HEK293T (cell line): Measurements from ENCODE around the gene CCDC51.
"Not testable (repeated sequence)": the region's sequence is repeated elsewhere in the genome, so short reads cannot be mapped to it uniquely, and the experiment has no call there.

Experiments
- CTCF ChIA-PET: fragments of 350-600 bp; formaldehyde crosslinking; extraction: SDS; loops from one replicate; lab custom pipeline; 2021; ENCODE audit warnings: antibody characterized with exemption, inconsistent platforms; lab: Yijun Ruan, JAX
- POLR2A ChIA-PET: fragments of 350-600 bp; formaldehyde crosslinking; extraction: SDS; loops from one replicate; lab custom pipeline; 2020; ENCODE audit warnings: antibody characterized with exemption, inconsistent platforms; lab: Yijun Ruan, JAX
- DNase-seq: peaks from one replicate; pipeline ENCODE4 v3.0.0; 2012; ENCODE audit warnings: mixed read lengths; ENCODE audit errors: extremely low spot score
- ARNT ChIP-seq: fragments of 450-650 bp; IDR thresholded peaks from 2 replicates; pipeline ENCODE4 v1.6.1; 2017; ENCODE audit warnings: mild to moderate bottlenecking
- BHLHE40 ChIP-seq: fragments of 450-650 bp; IDR thresholded peaks from 2 replicates; pipeline ENCODE4 v1.6.1; 2016; ENCODE audit warnings: mild to moderate bottlenecking, moderate library complexity, borderline replicate concordance
- CTBP1 ChIP-seq: fragments of 450-650 bp; IDR thresholded peaks from 2 replicates; pipeline ENCODE4 v1.6.1; 2016; ENCODE audit warnings: borderline replicate concordance
- ELF4 ChIP-seq: fragments of 450-650 bp; IDR thresholded peaks from 2 replicates; pipeline ENCODE4 v1.6.1; 2017; ENCODE audit warnings: antibody characterized with exemption
- FOXA1 ChIP-seq: fragments of 450-650 bp; IDR thresholded peaks from 2 replicates; pipeline ENCODE4 v1.6.1; 2016; ENCODE audit warnings: mild to moderate bottlenecking
- FOXK2 ChIP-seq: fragments of 450-650 bp; IDR thresholded peaks from 2 replicates; pipeline ENCODE4 v1.6.1; 2016; ENCODE audit warnings: mild to moderate bottlenecking
- FOXM1 ChIP-seq: fragments of 450-650 bp; IDR thresholded peaks from 2 replicates; pipeline ENCODE4 v1.6.1; 2017; ENCODE audit warnings: mild to moderate bottlenecking, borderline replicate concordance
- HDGF ChIP-seq: fragments of 450-650 bp; IDR thresholded peaks from 2 replicates; pipeline ENCODE4 v1.6.1; 2017; ENCODE audit warnings: antibody characterized with exemption, borderline replicate concordance
- L3MBTL2 ChIP-seq: fragments of 450-650 bp; conservative IDR thresholded peaks from 2 replicates; pipeline ENCODE4 v1.6.1; 2016; ENCODE audit warnings: mild to moderate bottlenecking
- LEF1 ChIP-seq: fragments of 450-650 bp; IDR thresholded peaks from 2 replicates; pipeline ENCODE4 v1.6.1; 2017; ENCODE audit warnings: mild to moderate bottlenecking, borderline replicate concordance
- NFRKB ChIP-seq: fragments of 450-650 bp; IDR thresholded peaks from 2 replicates; pipeline ENCODE4 v1.6.1; 2016; ENCODE audit warnings: mild to moderate bottlenecking, moderate library complexity
- PKNOX1 ChIP-seq: fragments of 450-650 bp; IDR thresholded peaks from 2 replicates; pipeline ENCODE4 v1.6.1; 2016
- SP1 ChIP-seq: fragments of 450-650 bp; IDR thresholded peaks from 2 replicates; pipeline ENCODE4 v1.6.1; 2017
- SUZ12 ChIP-seq: fragments of 450-650 bp; IDR thresholded peaks from 2 replicates; pipeline ENCODE4 v1.6.1; 2016; ENCODE audit warnings: mild to moderate bottlenecking
- TARDBP ChIP-seq: fragments of 450-650 bp; IDR thresholded peaks from 2 replicates; pipeline ENCODE4 v1.6.1; 2016
- ZNF384 ChIP-seq: fragments of 450-650 bp; IDR thresholded peaks from 2 replicates; pipeline ENCODE4 v1.6.1; 2016

Gene CCDC51

GRCh38 chr3:48405343-48405881 lies 34.5 kb downstream of the CCDC51 start:
- no peak for DNase-seq
- TF ChIP-seq FOXK2 (no peak), L3MBTL2 (no peak), FOXA1 (no peak), TARDBP (no peak), PKNOX1 (no peak), ARNT (no peak), CTBP1 (no peak), ZNF384 (no peak), BHLHE40 (no peak), FOXM1 (no peak)
- POLR2A ChIA-PET, result no interaction called here
- CTCF ChIA-PET, result interaction anchor here (8.0 kb wide), 1 partner anchor 29 kb away, joined by 213 read pairs; no protein-coding TSS in a partner anchor

- DNase-seq, result no peak
- ChIA-PET POLR2A (no interaction called here), CTCF (interaction anchor here (0.9 to 8.0 kb wide), 2 partner anchors 30 to 131 kb away, joined by 4 to 213 read pairs; no protein-coding TSS in a partner anchor)
- TF ChIP-seq SP1 (no peak), BHLHE40 (no peak), ZNF384 (no peak), TARDBP (no peak), LEF1 (no peak), HDGF (no peak), ELF4 (no peak), ARNT (no peak), PKNOX1 (no peak), L3MBTL2 (no peak), FOXK2 (no peak), CTBP1 (no peak), SUZ12 (no peak), FOXA1 (no peak), FOXM1 (no peak), NFRKB (no peak)
These were observed 35.2 kb downstream of the CCDC51 start for GRCh38 chr3:48404440-48405342.

- no peak for TF ChIP-seq CTBP1
- no peak for TF ChIP-seq LEF1
- TF ChIP-seq L3MBTL2, result no peak
- no peak for TF ChIP-seq ELF4
- TF ChIP-seq SUZ12, result no peak
- TF ChIP-seq PKNOX1, result no peak
- TF ChIP-seq ARNT, result no peak
- no peak for TF ChIP-seq ZNF384
- no peak for TF ChIP-seq FOXA1
- TF ChIP-seq HDGF, result no peak
- TF ChIP-seq TARDBP, result no peak
- no peak for TF ChIP-seq BHLHE40
- no peak for TF ChIP-seq FOXM1
- no peak for TF ChIP-seq FOXK2
- TF ChIP-seq SP1, result no peak
- ChIA-PET CTCF (interaction anchor here (8.0 kb wide), 1 partner anchor 31 kb away, joined by 213 read pairs; no protein-coding TSS in a partner anchor), POLR2A (no interaction called here)
- no peak for DNase-seq
These were observed 36.1 kb downstream of the CCDC51 start for GRCh38 chr3:48403533-48404439.

GRCh38 chr3:48402907-48403306 lies 37.0 kb downstream of the CCDC51 start:
- no peak for DNase-seq
- ChIA-PET CTCF (interaction anchor here (8.0 kb wide), 1 partner anchor 32 kb away, joined by 213 read pairs; no protein-coding TSS in a partner anchor), POLR2A (interaction anchor here (1.1 kb wide), 1 partner anchor 44 kb away, joined by 3 read pairs; the partner anchor contains the start of gene ATRIP)
- TF ChIP-seq SP1, result no peak
- TF ChIP-seq ZNF384, result no peak

- ChIA-PET POLR2A (interaction anchor here (1.1 kb wide), 1 partner anchor 44 kb away, joined by 3 read pairs; the partner anchor contains the start of gene ATRIP), CTCF (interaction anchor here (8.0 kb wide), 1 partner anchor 33 kb away, joined by 213 read pairs; no protein-coding TSS in a partner anchor)
- TF ChIP-seq TARDBP (no peak), SP1 (no peak), SUZ12 (no peak), PKNOX1 (no peak), NFRKB (no peak), LEF1 (no peak), HDGF (no peak), FOXM1 (no peak), FOXA1 (no peak), ARNT (no peak), ELF4 (no peak), L3MBTL2 (no peak), BHLHE40 (no peak), ZNF384 (no peak), CTBP1 (no peak), FOXK2 (no peak)
- no peak for DNase-seq
These were observed 37.6 kb downstream of the CCDC51 start for GRCh38 chr3:48402281-48402732.

DNA sequence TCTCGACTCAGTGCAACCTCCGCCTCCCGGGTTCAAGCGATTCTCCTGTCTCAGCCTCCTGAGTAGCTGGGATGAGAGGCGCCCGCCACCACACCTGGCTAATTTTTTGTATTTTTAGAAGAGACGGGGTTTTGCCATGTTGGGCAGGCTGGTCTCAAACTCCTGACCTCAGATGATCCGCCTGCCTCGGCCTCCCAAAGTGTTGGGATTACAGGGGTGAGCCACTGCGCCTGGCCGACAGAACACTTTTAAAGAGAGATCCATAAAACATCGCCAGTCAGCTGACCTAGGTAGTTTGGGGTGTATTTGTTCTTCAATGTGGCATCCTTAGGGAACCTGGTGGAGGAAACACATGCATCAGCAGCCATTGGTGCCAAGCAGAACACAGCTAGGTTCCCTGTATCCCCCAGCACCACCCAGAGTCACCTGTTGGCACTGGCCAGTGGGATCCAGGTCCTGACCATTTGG lies 38.5 kb downstream of the CCDC51 start:
- POLR2A ChIA-PET, result interaction anchor here (1.2 to 2.2 kb wide), 6 partner anchors 28 to 45 kb away, joined by 3 to 13 read pairs (median 6); partner anchors contain the start of genes ATRIP, CCDC51, PLXNB1 and TMA7
- CTCF ChIA-PET, result interaction anchor here (0.6 to 8.0 kb wide), 18 partner anchors 10 to 167 kb away, joined by 3 to 213 read pairs (median 4); partner anchors contain the start of genes ATRIP, CCDC51 and TMA7
- DNase-seq, result not testable (repeated sequence)
